C4-2B (cell line): ENCODE measurements around the gene FLII.
A peak's percentile ranks its signal among the peaks of the same experiment; 100 is the strongest.
"Not testable (repeated sequence)": the region's sequence is repeated elsewhere in the genome, so short reads cannot be mapped to it uniquely, and the experiment has no call there.

Experiments
- H3K27ac ChIP-seq: fragments of 450-650 bp; 2 replicates; pipeline ENCODE4 v1.5.1; 2017
- ZFX ChIP-seq: fragments of 450-650 bp; IDR thresholded peaks from 2 replicates; pipeline ENCODE4 v1.6.1; 2017
- TF ChIP-seq, protein P1 (sequence below): fragments of 450-650 bp; conservative IDR thresholded peaks from 2 replicates; pipeline ENCODE4 v1.5.1; 2017; ENCODE audit warnings: mild to moderate bottlenecking

The FLII gene

DNA sequence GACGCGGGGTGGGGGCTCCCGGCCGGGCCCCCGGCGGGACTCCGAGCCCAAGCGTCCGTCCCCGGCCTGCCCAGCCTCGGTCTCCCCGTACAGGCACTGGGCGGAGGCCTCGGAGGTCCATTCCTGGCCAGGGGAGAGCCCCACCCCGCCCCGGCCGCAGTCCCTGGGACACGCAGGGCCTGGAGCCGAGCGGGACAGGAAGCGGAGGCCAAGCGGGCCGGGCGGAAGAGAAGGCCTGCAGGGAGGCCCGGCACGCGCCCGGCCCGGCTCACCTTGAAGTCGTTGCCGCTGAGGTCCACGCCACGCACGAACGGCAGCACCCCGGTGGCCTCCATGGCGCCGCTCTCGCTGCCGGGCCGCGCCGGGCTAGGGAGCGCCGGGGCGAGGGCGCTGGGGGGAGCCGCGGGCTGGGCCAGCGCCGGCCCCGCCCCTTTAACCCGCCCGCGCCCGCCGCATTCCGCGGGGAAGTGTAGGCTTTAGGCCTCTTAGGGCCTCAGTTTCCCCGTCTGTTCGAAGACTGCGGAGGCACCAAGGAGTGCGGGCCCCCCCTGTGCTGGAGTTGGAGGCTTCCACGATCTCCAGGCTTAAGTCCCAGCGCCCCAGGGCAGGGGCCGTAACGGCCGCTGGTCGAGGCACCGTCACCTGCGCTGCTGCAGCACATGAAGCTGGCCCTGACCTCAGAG lies at the start of gene FLII:
Gene FLII, minus strand, starts transcription at position 383 of the 683 bp plus-strand sequence. Its CDS starts 48 bp downstream, at position 335.
- H3K27ac ChIP-seq, result peak within 1 kb of the TSS; percentile 95
- peak; percentile 98 for TF ChIP-seq ZFX
- TF ChIP-seq, protein P1, sequence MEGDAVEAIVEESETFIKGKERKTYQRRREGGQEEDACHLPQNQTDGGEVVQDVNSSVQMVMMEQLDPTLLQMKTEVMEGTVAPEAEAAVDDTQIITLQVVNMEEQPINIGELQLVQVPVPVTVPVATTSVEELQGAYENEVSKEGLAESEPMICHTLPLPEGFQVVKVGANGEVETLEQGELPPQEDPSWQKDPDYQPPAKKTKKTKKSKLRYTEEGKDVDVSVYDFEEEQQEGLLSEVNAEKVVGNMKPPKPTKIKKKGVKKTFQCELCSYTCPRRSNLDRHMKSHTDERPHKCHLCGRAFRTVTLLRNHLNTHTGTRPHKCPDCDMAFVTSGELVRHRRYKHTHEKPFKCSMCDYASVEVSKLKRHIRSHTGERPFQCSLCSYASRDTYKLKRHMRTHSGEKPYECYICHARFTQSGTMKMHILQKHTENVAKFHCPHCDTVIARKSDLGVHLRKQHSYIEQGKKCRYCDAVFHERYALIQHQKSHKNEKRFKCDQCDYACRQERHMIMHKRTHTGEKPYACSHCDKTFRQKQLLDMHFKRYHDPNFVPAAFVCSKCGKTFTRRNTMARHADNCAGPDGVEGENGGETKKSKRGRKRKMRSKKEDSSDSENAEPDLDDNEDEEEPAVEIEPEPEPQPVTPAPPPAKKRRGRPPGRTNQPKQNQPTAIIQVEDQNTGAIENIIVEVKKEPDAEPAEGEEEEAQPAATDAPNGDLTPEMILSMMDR, result no peak

DNA sequence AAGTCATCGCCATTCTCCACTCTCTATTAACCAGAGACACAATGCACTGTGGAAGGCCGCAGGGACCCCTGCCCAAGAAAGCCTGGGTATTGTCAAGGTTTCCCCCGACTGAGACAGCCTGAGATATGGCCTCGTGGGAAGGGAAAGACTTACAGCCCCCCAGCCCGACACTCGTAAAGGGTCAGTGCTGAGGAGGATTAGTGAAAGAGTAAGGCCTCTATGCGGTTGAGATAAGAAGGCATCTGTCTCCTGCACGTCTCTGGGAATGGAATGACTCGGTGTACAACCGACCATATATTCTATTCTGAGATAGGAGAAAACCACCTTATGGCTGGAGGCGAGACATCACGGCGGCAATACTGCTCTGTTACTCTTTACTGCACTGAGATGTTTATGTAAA lies 44.7 kb upstream of the FLII start:
- not testable (repeated sequence) for H3K27ac ChIP-seq

DNA sequence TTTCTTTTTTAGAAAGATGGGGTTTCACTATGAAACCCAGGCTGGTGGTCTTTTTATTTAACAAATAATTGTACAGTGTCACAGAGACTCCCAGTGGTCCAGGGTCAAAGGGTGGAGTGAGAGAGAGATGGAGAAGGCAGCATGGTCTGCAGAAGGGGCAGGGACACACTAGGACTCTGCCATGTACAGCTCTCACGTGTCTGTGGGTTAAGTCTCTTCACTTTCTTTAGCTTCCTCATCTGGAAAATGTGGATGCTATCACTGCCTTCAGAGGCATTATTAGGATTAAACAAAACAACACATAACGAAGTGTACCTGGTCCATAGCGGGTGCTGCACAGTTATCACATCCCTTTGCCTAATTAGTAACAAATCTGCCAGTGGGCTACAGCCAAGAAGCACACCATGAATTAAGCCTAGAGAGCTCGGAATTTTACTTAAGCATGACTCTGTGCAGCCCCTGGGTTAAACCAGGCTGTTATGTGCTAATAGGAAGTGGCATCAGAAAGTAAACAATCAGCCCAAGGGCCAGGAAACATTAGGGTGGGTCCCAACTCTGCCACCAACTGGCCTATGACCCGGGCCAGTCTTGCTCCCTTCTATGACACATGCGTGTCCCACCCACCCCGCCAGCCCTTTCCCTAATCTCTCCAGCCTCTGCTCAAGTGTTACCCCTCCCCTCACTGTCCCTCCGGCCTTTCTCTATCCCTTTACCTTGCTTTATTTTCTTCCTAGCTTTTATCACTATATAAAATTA lies 42.4 kb upstream of the FLII start:
- no peak overlapping the region for H3K27ac ChIP-seq

DNA sequence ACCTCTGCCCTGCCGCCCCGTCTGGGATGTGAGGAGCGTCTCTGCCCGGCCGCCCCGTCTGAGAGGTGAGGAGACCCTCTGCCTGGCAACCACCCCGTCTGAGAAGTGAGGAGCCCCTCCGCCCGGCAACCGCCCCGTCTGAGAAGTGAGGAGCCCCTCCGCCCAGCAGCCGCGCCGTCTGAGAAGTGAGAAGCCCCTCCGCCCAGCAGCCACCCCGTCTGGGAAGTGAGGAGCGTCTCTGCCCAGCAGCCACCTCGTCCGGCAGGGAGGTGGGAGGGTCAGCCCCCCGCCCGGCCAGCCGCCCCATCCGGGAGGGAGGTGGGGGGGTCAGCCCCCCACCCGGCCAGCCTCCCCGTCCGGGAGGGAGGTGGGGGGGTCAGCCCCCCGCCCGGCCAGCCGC lies 39.5 kb upstream of the FLII start:
- H3K27ac ChIP-seq, result not testable (repeated sequence)

More for the DNA sequence above, 42.4 kb upstream of the FLII start:
- TF ChIP-seq, protein P1, result no peak
- no peak for TF ChIP-seq ZFX

DNA sequence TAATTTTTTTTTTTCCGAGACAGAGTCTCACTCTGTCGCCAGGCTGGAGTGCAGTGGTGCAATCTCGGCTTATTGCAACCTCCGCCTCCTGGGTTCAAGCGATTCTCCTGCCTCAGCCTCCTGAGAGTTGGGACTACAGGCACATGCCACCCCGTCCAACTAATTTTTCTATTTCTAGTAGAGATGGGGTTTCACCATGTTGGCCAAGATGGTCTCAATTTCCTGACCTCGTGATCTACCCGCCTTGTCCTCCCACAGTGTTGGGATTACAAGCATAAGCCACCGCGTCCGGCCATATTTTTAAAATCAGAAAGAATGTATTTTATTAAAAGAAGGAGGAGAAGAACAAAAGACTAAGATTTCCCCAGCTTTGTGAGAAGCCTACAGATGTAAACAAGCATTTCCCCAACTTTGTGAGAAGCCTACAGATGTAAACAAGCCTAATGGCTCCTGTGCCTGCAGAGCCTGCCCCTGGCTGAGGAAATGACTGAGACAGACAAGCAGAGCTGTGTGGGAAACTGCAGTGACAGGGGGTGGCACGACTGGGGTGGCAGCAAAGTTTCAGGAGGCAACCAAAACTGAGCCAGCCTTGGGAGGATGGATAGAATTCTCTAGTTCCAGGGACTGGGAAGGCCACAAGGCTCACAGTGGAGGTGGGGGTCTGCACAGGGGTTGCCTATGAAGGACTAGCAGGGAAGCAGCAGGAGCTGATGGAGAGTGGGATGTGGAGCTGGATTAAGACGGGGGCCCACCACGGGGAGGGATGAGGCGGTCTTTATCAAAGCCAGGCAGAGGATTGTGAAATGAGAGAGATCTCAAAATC lies 33.4 kb upstream of the FLII start:
- TF ChIP-seq, protein P1, result no peak
- no peak for TF ChIP-seq ZFX
- H3K27ac ChIP-seq, result no peak overlapping the region

DNA sequence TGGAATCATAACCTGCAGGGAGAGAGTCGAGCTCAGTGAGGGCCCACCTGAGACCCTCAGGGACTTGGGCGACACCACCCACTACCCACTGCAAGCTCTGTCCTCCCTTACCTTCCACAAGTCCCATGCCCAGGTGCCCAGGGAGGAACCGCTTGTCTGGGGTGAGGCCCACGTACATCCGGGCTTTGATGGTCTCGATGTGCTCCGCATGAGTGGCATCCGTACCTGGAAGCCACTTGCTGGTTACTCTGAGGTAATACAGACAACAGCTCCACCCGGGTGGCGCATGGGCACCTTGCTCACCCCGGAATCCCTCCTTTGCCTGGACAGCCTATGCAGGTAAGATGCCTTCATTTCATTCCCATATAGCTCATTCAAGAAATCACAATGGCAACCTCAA lies 26.8 kb upstream of the FLII start:
- no peak overlapping the region for H3K27ac ChIP-seq
- TF ChIP-seq ZFX, result no peak
- TF ChIP-seq, protein P1, result no peak

DNA sequence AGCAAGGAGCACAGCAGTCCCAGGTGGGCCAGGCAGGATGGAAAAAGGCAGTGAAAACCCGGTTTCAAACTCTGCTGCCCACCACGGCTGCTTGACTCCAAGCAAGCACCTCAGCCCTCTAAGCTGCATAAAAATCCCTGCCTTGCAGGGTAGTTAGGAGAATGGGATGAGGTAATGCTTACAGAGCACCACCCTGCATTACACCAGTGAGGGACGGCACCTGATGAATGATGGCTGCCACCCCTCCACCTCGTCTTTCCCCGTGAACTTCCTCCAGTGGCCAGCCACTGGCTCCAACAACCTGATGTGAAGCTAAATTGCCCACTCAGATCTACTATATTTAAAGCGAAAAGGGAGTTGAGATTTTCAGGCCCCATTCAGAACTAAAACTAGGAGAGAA lies 23.2 kb upstream of the FLII start:
- TF ChIP-seq, protein P1, result no peak
- no peak for TF ChIP-seq ZFX

DNA sequence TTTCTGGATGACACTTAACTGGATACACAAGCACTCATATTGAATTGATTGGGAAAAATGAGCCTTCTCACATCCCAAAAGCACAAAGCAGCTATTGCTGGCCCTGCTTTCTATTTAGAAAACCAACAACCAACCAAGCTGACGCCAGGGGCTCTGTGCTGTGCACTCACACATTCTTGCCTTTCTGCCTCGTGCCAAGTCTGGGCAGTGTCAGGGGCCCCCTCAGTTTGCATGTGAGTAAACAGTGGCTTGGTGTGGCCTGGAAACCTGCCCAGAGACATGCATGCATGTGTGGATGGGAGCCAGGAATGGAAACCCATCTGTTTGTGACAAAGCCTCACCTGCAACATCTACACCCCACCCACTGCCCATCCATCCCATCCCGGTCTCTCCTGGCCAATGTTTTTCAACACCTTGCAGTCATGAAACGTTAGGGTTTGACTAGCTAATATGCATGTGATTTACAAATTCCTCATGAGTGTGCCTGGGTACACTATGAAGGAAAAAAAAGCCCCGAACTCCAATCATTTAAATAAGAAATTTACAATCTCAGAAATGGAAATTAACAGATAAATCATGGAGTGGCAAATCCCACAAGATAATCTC lies 22.3 kb upstream of the FLII start:
- TF ChIP-seq, protein P1, result no peak
- TF ChIP-seq ZFX, result no peak
- no peak overlapping the region for H3K27ac ChIP-seq

More for the DNA sequence above, 23.2 kb upstream of the FLII start:
- H3K27ac ChIP-seq, result no peak overlapping the region
